GM23248 (cell line): ENCODE results near the gene CTSW. TPM values are rescaled to one million over a fixed set of nuclear protein-coding genes. Genes with fewer than 3 reads are reported as not detected.

Experiments
- DNase-seq: peaks from one replicate; pipeline ENCODE4 v3.0.0-alpha.2; 2015
- H2AFZ ChIP-seq: fragments of 200-600 bp; sonication (generic); 2 replicates; pipeline ENCODE4 v1.6.1; 2016; ENCODE audit warnings: antibody characterized with exemption
- H3F3A ChIP-seq: fragments of 200-600 bp; sonication (generic); 2 replicates; pipeline ENCODE4 v1.6.1; 2016; ENCODE audit warnings: mild to moderate bottlenecking, antibody characterized with exemption, mixed run types; ENCODE audit not compliant: insufficient read depth
- H3K27ac ChIP-seq: fragments of 200-600 bp; sonication (generic); 2 replicates; pipeline ENCODE4 v1.5.1; 2016; ENCODE audit warnings: mild to moderate bottlenecking
- H3K27me3 ChIP-seq: fragments of 200-600 bp; sonication (generic); replicated peaks from 2 replicates; pipeline ENCODE4 v1.6.1; 2016; ENCODE audit warnings: mild to moderate bottlenecking; ENCODE audit not compliant: insufficient read depth
- H3K36me3 ChIP-seq: fragments of 200-600 bp; sonication (generic); 2 replicates; pipeline ENCODE4 v1.6.1; 2016; ENCODE audit warnings: low read depth, mild to moderate bottlenecking
- H3K4me1 ChIP-seq: fragments of 200-600 bp; sonication (generic); 2 replicates; pipeline ENCODE4 v1.6.1; 2016; ENCODE audit warnings: mild to moderate bottlenecking; ENCODE audit not compliant: insufficient read depth
- H3K4me2 ChIP-seq: fragments of 200-600 bp; sonication (generic); one replicate; pipeline ENCODE4 v1.6.1; 2016; ENCODE audit warnings: mild to moderate bottlenecking; ENCODE audit not compliant: unreplicated experiment
- H3K4me3 ChIP-seq: fragments of 200-600 bp; sonication (generic); 2 replicates; pipeline ENCODE4 v1.5.1; 2016; ENCODE audit warnings: mild to moderate bottlenecking
- H3K79me2 ChIP-seq: fragments of 200-600 bp; sonication (generic); 2 replicates; pipeline ENCODE4 v1.6.1; 2016; ENCODE audit warnings: mild to moderate bottlenecking; ENCODE audit not compliant: insufficient read depth
- H3K9ac ChIP-seq: fragments of 200-600 bp; sonication (generic); 2 replicates; pipeline ENCODE4 v1.6.1; 2016; ENCODE audit warnings: mild to moderate bottlenecking
- H3K9me2 ChIP-seq: fragments of 200-600 bp; sonication (generic); 2 replicates; pipeline ENCODE4 v1.6.1; 2016; ENCODE audit warnings: mixed run types, mild to moderate bottlenecking, moderate library complexity; ENCODE audit not compliant: insufficient read depth
- H3K9me3 ChIP-seq: fragments of 200-600 bp; sonication (generic); one replicate; pipeline ENCODE4 v1.6.1; 2017; ENCODE audit warnings: low read depth
- H4K20me1 ChIP-seq: fragments of 200-600 bp; sonication (generic); 2 replicates; pipeline ENCODE4 v1.6.0; 2016; ENCODE audit not compliant: insufficient read depth
- EZH2 ChIP-seq: fragments of 200-600 bp; sonication (generic); IDR thresholded peaks from 2 replicates; pipeline ENCODE4 v1.6.1; 2018; ENCODE audit warnings: antibody characterized with exemption, mild to moderate bottlenecking; ENCODE audit not compliant: insufficient read depth, poor library complexity, severe bottlenecking
- EZH2phosphoT487 ChIP-seq: fragments of 200-600 bp; sonication (generic); IDR thresholded peaks from 2 replicates; pipeline ENCODE4 v1.6.1; 2018; ENCODE audit warnings: antibody characterized with exemption, moderate library complexity, mild to moderate bottlenecking, low read depth; ENCODE audit not compliant: insufficient read depth
- WGBS, 2 experiments: methylation state at CpG; one replicate each; pipeline ENCODE4 v1.1.6; 2015 to 2017; ENCODE audit warnings: low lambda C conversion rate in 2 of 2, low coverage in 1 of 2; ENCODE audit errors: missing lambda C conversion rate in 2 of 2; 5-methylcytosine and 5-hydroxymethylcytosine counted together
- in situ Hi-C: fragments of 300-500 bp; cut with MboI; formaldehyde crosslinking; loops from 2 replicates; pipeline ENCODE4 v1.15.0; 2020
- polyA plus RNA-seq: library from polyadenylated mRNA; unstranded; fragments of >200 nt; fragmentation: Nextera tagmentation; extraction: Ambion mirVana; gene quantifications from 2 replicates; pipeline ENCODE4 v1.2.1, GENCODE V29; 2016
- total RNA-seq: library from RNA; depleted of rRNA; stranded (reverse); fragments of >200 nt; shearing (Covaris generic); gene quantifications from 2 replicates; pipeline ENCODE4 v1.2.3, GENCODE V29; 2014

CTSW gene
- total and polyA plus RNA-seq, 2 experiments from 2014 or later = 0.23 to 1.1 TPM

- Histone ChIP-seq H3K9me2 (no peaks in the 10 kb centered on the region), H3K36me3 (peaks cover 35% of the 10 kb centered on the region), H3K27ac (peak within 1 kb of the TSS; percentile 84), H3K27me3 (no peaks in the 10 kb centered on the region), H3K9ac (peak within 1 kb of the TSS; percentile 84), H3K4me3 (peak within 1 kb of the TSS; percentile 94), H2AFZ (peak within 1 kb of the TSS; percentile 67), H3F3A (peaks cover 66% of the 10 kb centered on the region), H4K20me1 (peaks cover 23% of the 10 kb centered on the region; the same call in 1 of the 2 replicates), H3K79me2 (peaks cover 69% of the 10 kb centered on the region), H3K4me1 (peaks cover 17% of the 10 kb centered on the region), H3K4me2 (peak within 1 kb of the TSS; percentile 94), H3K9me3 (no peaks in the 10 kb centered on the region)
- WGBS, 2 experiments = 1 to 2% methylated on average over 60 to 71 of the region's 92 CpGs
- no peak for TF ChIP-seq EZH2
- in situ Hi-C loops = no loop called here
- DNase-seq = peak; percentile 100
Measured at GRCh38 chr11:65857853-65858680, 21.6 kb upstream of the CTSW start, which contains the start of gene CFL1. TSS of gene CFL1 (minus strand) at chr11:65858180. CDS start at chr11:65858099, 81 bp downstream.

DNA sequence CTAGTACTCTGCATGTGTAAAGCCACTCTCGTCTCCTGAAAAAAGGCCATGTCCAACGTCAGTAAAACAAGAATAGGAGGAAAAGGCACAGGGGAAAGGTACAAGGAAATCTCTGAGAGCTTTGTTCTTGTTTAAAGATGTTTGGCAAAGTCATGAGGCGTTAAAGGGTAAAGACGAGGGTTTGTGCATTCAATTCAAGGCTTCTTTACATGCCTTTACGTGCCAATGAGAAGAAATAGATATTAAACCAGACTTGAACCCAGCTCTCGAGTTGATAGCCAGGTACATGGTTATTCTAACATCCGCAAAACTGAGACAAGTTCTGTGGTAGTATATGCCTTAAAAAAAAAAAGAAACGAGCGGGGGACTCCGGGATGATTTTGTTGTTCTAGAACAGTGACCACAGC is 21.0 kb upstream of the CTSW start:
- Histone ChIP-seq H3K27me3 (no peaks in the 10 kb centered on the region), H3K79me2 (peaks cover 69% of the 10 kb centered on the region), H3K36me3 (peaks cover 32% of the 10 kb centered on the region), H3K9ac (peak overlapping the region; percentile 66), H3K27ac (peak overlapping the region; percentile 84), H3K4me1 (peaks cover 17% of the 10 kb centered on the region), H2AFZ (peak overlapping the region; percentile 67), H3K4me3 (peak overlapping the region; percentile 92), H4K20me1 (peaks cover 23% of the 10 kb centered on the region; the same call in 1 of the 2 replicates), H3K4me2 (peak overlapping the region; percentile 94), H3F3A (peaks cover 60% of the 10 kb centered on the region), H3K9me3 (no peaks in the 10 kb centered on the region), H3K9me2 (no peaks in the 10 kb centered on the region)
- DNase-seq = no peak
- WGBS, 2 experiments = 1 to 3% methylated on average over 10 of the region's 10 CpGs
- no peak for TF ChIP-seq EZH2
- TF ChIP-seq EZH2phosphoT487 = no peak
- in situ Hi-C loops = no loop called here

DNA sequence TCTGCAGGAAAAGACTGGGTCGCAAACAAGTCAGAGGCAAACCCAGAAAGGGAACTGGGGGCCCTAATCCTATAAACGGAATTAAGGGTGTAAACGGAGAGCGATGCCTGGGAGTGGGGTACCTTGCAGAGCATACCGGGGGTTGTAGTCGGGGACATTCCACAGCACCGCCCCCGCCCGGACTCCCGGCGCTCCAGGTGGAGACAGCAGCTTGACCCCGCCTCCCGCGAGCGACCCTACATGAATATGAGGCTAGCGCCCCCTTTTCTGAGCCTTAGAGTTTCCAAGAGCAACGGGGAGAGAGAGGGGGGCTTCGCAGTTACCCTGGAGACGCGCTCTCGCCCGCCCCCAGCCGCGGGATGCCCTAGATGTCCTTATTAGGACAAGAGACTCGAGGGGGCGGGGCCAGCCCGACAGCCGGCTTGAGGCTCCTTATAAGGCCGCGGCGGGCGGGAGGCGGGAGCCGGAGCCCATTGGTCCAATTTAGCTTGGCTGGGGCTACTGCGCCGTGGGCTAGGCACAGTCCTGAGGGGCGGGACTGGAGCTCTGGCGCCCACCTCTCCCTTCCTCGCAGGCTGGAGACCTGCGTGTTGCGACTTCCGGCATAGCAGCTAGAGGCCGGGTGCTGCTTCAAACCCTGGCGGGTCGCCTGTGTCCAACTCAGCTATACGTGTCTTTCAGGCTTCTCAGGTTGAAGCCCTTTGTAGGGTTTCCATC is 20.4 kb upstream of the CTSW start:
- WGBS, 2 experiments = 1% methylated on average over 45 to 46 of the region's 46 CpGs
- H3K4me3 ChIP-seq = peak overlapping the region; percentile 92
- H4K20me1 ChIP-seq = peaks cover 17% of the 10 kb centered on the region; the same call in 1 of the 2 replicates
- H3K4me1 ChIP-seq = peaks cover 17% of the 10 kb centered on the region
- no peaks in the 10 kb centered on the region for H3K27me3 ChIP-seq
- peak; percentile 99 for DNase-seq
- H3K79me2 ChIP-seq = peaks cover 67% of the 10 kb centered on the region
- H3K36me3 ChIP-seq = peaks cover 30% of the 10 kb centered on the region; the same call in 1 of the 2 replicates
- peak overlapping the region; percentile 67 for H2AFZ ChIP-seq
- peak overlapping the region; percentile 94 for H3K4me2 ChIP-seq
- in situ Hi-C loops = no loop called here
- peaks cover 58% of the 10 kb centered on the region for H3F3A ChIP-seq
- TF ChIP-seq EZH2phosphoT487 (no peak), EZH2 (no peak)
- peak overlapping the region; percentile 84 for H3K27ac ChIP-seq
- no peaks in the 10 kb centered on the region for H3K9me3 ChIP-seq
- H3K9me2 ChIP-seq = no peaks in the 10 kb centered on the region
- H3K9ac ChIP-seq = peak overlapping the region; percentile 90

GRCh38 chr11:65859812-65860277 is 19.8 kb upstream of the CTSW start:
- Histone ChIP-seq H3K79me2 (peaks cover 61% of the 10 kb centered on the region), H3K27ac (peak overlapping the region; percentile 84), H3K4me1 (peaks cover 17% of the 10 kb centered on the region), H4K20me1 (peaks cover 11% of the 10 kb centered on the region; the same call in 1 of the 2 replicates), H3K9ac (peak overlapping the region; percentile 90), H3F3A (peaks cover 55% of the 10 kb centered on the region), H3K27me3 (no peaks in the 10 kb centered on the region), H2AFZ (peak overlapping the region; percentile 42), H3K36me3 (peaks cover 24% of the 10 kb centered on the region; the same call in 1 of the 2 replicates), H3K9me3 (no peaks in the 10 kb centered on the region), H3K4me3 (peak overlapping the region; percentile 92), H3K4me2 (peak overlapping the region; percentile 94), H3K9me2 (no peaks in the 10 kb centered on the region)
- WGBS, 2 experiments = 0 to 1% methylated on average over 16 of the region's 16 CpGs
- in situ Hi-C loops = no loop called here
- no peak for TF ChIP-seq EZH2
- no peak for TF ChIP-seq EZH2phosphoT487
- DNase-seq = peak; percentile 57
